Liver (tissue), 9 donors: Measurements from ENCODE around the gene FN3K. TPM values are rescaled to one million over a fixed set of nuclear protein-coding genes. Genes with fewer than 3 reads are reported as not detected.

ENCODE experiments used
- DNase-seq: peaks from one replicate; pipeline ENCODE4 v3.0.0-alpha.2; 2017; ENCODE audit warnings: low spot score
- H3K27ac ChIP-seq, 2 donors: one replicate each; pipeline ENCODE4 v1.7.0; 2013; ENCODE audit warnings: inconsistent platforms in 2 of 2, low read length in 2 of 2, control low read depth in 1 of 2, low read depth in 1 of 2, mild to moderate bottlenecking in 1 of 2
- H3K27me3 ChIP-seq, 4 donors: one replicate each; pipeline versions ENCODE4 v1.6.1 to v1.7.0; 2013; ENCODE audit warnings: low read length in 3 of 4, inconsistent platforms in 1 of 4, mild to moderate bottlenecking in 1 of 4, moderate library complexity in 1 of 4; ENCODE audit not compliant: control insufficient read depth in 4 of 4, insufficient read depth in 4 of 4
- H3K36me3 ChIP-seq, 4 donors: one replicate each; pipeline versions ENCODE4 v1.6.1 to v1.7.0; 2013; ENCODE audit warnings: low read length in 3 of 4, mild to moderate bottlenecking in 3 of 4, low read depth in 1 of 4, moderate library complexity in 1 of 4; ENCODE audit not compliant: control insufficient read depth in 4 of 4, insufficient read depth in 3 of 4
- H3K4me1 ChIP-seq, 4 donors: one replicate each; pipeline versions ENCODE4 v1.6.1 to v1.7.0; 2013; ENCODE audit warnings: low read length in 3 of 4, mild to moderate bottlenecking in 3 of 4, moderate library complexity in 1 of 4; ENCODE audit not compliant: control insufficient read depth in 4 of 4, insufficient read depth in 4 of 4
- H3K4me3 ChIP-seq, 3 donors: one replicate each; pipeline versions ENCODE4 v1.6.1 to v1.7.0; 2013; ENCODE audit warnings: low read length in 3 of 3, control low read depth in 1 of 3, low read depth in 1 of 3, mild to moderate bottlenecking in 1 of 3
- H3K9ac ChIP-seq, 2 donors: one replicate each; pipeline ENCODE4 v1.7.0; 2013; ENCODE audit warnings: low read length in 2 of 2, mild to moderate bottlenecking in 2 of 2, moderate library complexity in 2 of 2, control low read depth in 1 of 2, low read depth in 1 of 2
- H3K9me3 ChIP-seq, 4 donors: one replicate each; pipeline versions ENCODE4 v1.6.1 to v1.7.0; 2013; ENCODE audit warnings: low read length in 3 of 4; ENCODE audit not compliant: control insufficient read depth in 4 of 4
- EGR1 ChIP-seq, 2 donors: IDR thresholded peaks; 2 replicates each; pipeline ENCODE4 v1.6.1; 2016 to 2018; ENCODE audit warnings: antibody characterized with exemption in 2 of 2, low read depth in 2 of 2
- FOXA2 ChIP-seq: IDR thresholded peaks from 2 replicates; pipeline ENCODE4 v1.6.1; 2016; ENCODE audit warnings: antibody characterized with exemption
- GABPA ChIP-seq, 2 donors: IDR thresholded peaks in 1 of 2; conservative IDR thresholded peaks in 1 of 2; 2 replicates each; pipeline ENCODE4 v1.6.1; 2016; ENCODE audit warnings: antibody characterized with exemption in 2 of 2, mild to moderate bottlenecking in 1 of 2, moderate library complexity in 1 of 2
- HNF4A ChIP-seq, 2 donors: conservative IDR thresholded peaks; 2 replicates each; pipeline ENCODE4 v1.6.1; 2016; ENCODE audit warnings: antibody characterized with exemption in 2 of 2, mild to moderate bottlenecking in 2 of 2
- JUND ChIP-seq, 2 donors: IDR thresholded peaks; 2 replicates each; pipeline ENCODE4 v1.6.1; 2016; ENCODE audit warnings: antibody characterized with exemption in 2 of 2
- NR2F2 ChIP-seq: IDR thresholded peaks from 2 replicates; pipeline ENCODE4 v1.6.1; 2016; ENCODE audit warnings: antibody characterized with exemption
- RAD21 ChIP-seq, 2 donors: IDR thresholded peaks; 2 replicates each; pipeline ENCODE4 v1.6.1; 2016; ENCODE audit warnings: antibody characterized with exemption in 2 of 2, mild to moderate bottlenecking in 2 of 2
- RXRA ChIP-seq, 2 donors: IDR thresholded peaks; 2 replicates each; pipeline ENCODE4 v1.6.1; 2017 to 2018; ENCODE audit warnings: antibody characterized with exemption in 2 of 2, mild to moderate bottlenecking in 1 of 2
- SP1 ChIP-seq: IDR thresholded peaks from 2 replicates; pipeline ENCODE4 v1.6.1; 2018; ENCODE audit warnings: antibody characterized with exemption, mild to moderate bottlenecking
- TAF1 ChIP-seq: conservative IDR thresholded peaks from 2 replicates; pipeline ENCODE4 v1.6.1; 2016; ENCODE audit warnings: antibody characterized with exemption, mild to moderate bottlenecking
- YY1 ChIP-seq: IDR thresholded peaks from 2 replicates; pipeline ENCODE4 v1.6.1; 2016; ENCODE audit warnings: antibody characterized with exemption, mild to moderate bottlenecking
- WGBS: extraction: QIAGEN DNeasy Blood & Tissue Kit; methylation state at CpG from one replicate; pipeline ENCODE4 v1.1.7; 2013; 5-methylcytosine and 5-hydroxymethylcytosine counted together
- polyA plus RNA-seq, 2 donors: library from polyadenylated mRNA; stranded (reverse) in 1 of 2; unstranded in 1 of 2; fragments of 200-250 nt in 1 of 2; fragments of >200 nt in 1 of 2; fragmentation: Nextera tagmentation in 1 of 2; extraction: Ambion mirVana in 1 of 2; gene quantifications; one replicate each; pipeline versions ENCODE4 v1.2.1 to v1.2.3, GENCODE V29; 2013 to 2015
- total RNA-seq, 2 donors: library from RNA; depleted of rRNA; stranded (reverse); fragments of >200 nt; gene quantifications; one replicate each; pipeline ENCODE4 v1.2.3, GENCODE V29; 2014
- TF ChIP-seq, protein P1 (sequence below): IDR thresholded peaks from 2 replicates; pipeline ENCODE4 v1.6.1; 2016; ENCODE audit warnings: antibody characterized with exemption
- TF ChIP-seq, protein P2 (sequence below): fragments of 150-350 bp; IDR thresholded peaks from 2 replicates; pipeline ENCODE4 v1.5.1; 2017; ENCODE audit warnings: improper control_type of control experiment, low read depth, low read length; ENCODE audit not compliant: missing input control
- donor health status: healthy.
- donor health status: healthy.
- donor health status: healthy.
- donor health status: healthy.
- donor health status: healthy.

FN3K gene
- total and polyA plus RNA-seq, 4 donors: 18.4 to 28.7 (median 22.9) TPM

DNA sequence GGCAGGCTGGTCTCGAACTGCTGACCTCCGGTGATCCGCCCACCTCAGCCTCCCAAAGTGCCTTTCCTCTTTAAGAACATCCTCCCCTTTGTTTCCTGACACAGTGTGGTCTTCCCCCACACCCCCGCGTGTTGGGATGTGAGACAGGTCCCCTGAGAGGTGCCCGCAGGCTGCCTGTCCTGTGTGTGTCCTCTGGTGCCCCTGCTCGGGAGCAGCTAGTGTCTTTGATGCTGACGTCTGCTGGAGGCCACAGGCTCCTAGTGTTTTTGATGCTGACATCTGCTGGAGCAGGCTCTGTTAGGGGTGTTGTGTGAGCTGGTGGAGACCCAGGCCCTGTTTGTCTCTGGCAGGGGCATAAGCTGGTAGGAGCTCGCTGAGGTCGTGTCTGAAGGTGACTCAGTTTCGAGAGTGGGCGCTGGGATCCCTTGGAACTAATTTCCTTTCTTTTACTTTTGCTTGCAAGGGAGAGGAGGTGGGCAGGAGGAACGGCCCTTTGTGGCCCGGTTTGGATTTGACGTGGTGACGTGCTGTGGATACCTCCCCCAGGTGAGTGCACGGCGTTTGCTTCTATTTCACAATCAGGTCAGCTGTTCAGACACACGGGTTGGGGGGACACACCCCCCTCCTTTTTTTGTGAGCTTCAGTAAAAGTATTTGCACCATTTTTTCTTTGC lies 12.9 kb upstream of the FN3K start:
- peaks cover 0 to 21% (median 10%) of the 10 kb centered on the region in 4 donors for H3K4me1 ChIP-seq
- no peak for DNase-seq
- no peaks in the 10 kb centered on the region for H3K27me3 ChIP-seq
- no peak overlapping the region for H3K27ac ChIP-seq
- peaks cover 9 to 37% (median 18%) of the 10 kb centered on the region in 4 donors for H3K36me3 ChIP-seq
- no peaks in the 10 kb centered on the region for H3K9me3 ChIP-seq
- no peak overlapping the region for H3K4me3 ChIP-seq
- no peak overlapping the region for H3K9ac ChIP-seq
- WGBS: 81% methylated on average over 19 of the region's 19 CpGs
- no peak for TF ChIP-seq RXRA (IDR thresholded peaks at IDR 0.05)
- TF ChIP-seq JUND (IDR thresholded peaks at IDR 0.05): no peak
- TF ChIP-seq GABPA (IDR thresholded peaks at IDR 0.05 in 1 of 2, conservative IDR thresholded peaks at IDR 0.05 in 1 of 2): no peak

DNA sequence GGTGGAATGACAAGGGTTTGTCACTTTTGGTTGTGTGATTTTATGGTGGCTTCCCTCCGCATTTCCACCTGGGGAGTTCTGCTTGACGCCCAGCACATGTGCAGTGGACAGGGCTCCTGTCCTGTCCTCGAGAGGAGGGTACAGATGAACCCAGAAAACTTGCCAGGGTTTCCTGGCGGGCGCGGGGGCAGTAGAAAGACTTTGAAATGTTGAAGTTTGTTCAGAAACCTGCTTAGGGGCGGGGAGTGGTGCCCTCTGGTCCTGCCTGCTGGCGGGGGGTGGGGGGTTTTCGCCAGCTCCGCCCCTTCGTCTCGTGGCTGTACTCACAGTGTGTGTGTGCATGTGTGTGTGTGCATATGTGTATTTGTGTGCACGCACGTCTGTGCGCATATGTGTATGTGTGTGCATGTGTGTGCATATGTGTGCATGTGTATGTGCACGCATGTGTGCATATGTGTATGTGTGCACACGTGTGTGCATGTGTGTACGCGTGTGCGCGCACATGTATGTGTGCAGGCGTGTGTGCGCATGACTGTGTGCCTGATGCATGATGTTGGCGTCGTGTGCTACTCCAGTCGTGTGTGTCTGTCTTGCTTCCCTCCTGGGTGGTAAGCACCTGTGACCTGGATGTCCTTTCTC lies 12.1 kb upstream of the FN3K start:
- H3K27ac ChIP-seq: no peak overlapping the region
- no peaks in the 10 kb centered on the region for H3K27me3 ChIP-seq
- H3K9ac ChIP-seq: no peak overlapping the region
- 89% methylated on average over 26 of the region's 26 CpGs for WGBS
- peaks cover 9 to 40% (median 19%) of the 10 kb centered on the region in 4 donors for H3K36me3 ChIP-seq
- H3K4me3 ChIP-seq: no peak overlapping the region
- DNase-seq: no peak
- no peak for TF ChIP-seq EGR1 (IDR thresholded peaks at IDR 0.05; ENCODE audit: low read depth in 2 of 2)
- no peak for TF ChIP-seq FOXA2
- no peak for TF ChIP-seq HNF4A (conservative IDR thresholded peaks at IDR 0.05)
- TF ChIP-seq NR2F2: no peak
- no peak for TF ChIP-seq GABPA (IDR thresholded peaks at IDR 0.05 in 1 of 2, conservative IDR thresholded peaks at IDR 0.05 in 1 of 2)
- no peak for TF ChIP-seq TAF1
- TF ChIP-seq, protein P1, sequence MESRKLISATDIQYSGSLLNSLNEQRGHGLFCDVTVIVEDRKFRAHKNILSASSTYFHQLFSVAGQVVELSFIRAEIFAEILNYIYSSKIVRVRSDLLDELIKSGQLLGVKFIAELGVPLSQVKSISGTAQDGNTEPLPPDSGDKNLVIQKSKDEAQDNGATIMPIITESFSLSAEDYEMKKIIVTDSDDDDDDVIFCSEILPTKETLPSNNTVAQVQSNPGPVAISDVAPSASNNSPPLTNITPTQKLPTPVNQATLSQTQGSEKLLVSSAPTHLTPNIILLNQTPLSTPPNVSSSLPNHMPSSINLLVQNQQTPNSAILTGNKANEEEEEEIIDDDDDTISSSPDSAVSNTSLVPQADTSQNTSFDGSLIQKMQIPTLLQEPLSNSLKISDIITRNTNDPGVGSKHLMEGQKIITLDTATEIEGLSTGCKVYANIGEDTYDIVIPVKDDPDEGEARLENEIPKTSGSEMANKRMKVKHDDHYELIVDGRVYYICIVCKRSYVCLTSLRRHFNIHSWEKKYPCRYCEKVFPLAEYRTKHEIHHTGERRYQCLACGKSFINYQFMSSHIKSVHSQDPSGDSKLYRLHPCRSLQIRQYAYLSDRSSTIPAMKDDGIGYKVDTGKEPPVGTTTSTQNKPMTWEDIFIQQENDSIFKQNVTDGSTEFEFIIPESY: no peak
- TF ChIP-seq RXRA (IDR thresholded peaks at IDR 0.05): no peak
- TF ChIP-seq RAD21 (IDR thresholded peaks at IDR 0.05): no peak
- TF ChIP-seq JUND (IDR thresholded peaks at IDR 0.05): no peak
- H3K9me3 ChIP-seq: no peaks in the 10 kb centered on the region
- H3K4me1 ChIP-seq: peaks cover 0 to 13% (median 2%) of the 10 kb centered on the region in 4 donors

DNA sequence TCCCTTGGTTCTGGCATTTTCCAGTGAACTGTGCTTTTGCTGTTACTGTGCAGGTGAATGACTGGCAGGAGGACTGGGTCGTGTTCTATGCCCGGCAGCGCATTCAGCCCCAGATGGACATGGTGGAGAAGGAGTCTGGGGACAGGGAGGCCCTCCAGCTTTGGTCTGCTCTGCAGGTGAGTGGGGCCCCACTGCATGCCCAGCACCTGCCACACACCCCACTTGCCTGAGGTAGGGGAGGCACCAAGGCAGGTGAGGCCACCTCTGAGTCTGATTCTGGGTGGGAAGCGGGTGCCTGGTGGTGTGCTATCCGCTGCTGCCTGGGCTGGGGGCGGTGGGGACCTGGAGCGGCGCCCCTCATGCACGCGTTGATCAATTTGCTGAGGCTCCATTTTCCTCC lies 9.0 kb upstream of the FN3K start:
- Histone ChIP-seq H3K4me1 (peaks cover 0 to 11% (median 2%) of the 10 kb centered on the region in 4 donors), H3K9ac (no peak overlapping the region), H3K27ac (no peak overlapping the region), H3K9me3 (no peaks in the 10 kb centered on the region), H3K36me3 (peaks cover 2 to 24% (median 18%) of the 10 kb centered on the region in 4 donors), H3K4me3 (no peak overlapping the region), H3K27me3 (no peaks in the 10 kb centered on the region)
- DNase-seq: no peak
- TF ChIP-seq YY1 (no peak), NR2F2 (no peak), SP1 (no peak)
- TF ChIP-seq, protein P2, sequence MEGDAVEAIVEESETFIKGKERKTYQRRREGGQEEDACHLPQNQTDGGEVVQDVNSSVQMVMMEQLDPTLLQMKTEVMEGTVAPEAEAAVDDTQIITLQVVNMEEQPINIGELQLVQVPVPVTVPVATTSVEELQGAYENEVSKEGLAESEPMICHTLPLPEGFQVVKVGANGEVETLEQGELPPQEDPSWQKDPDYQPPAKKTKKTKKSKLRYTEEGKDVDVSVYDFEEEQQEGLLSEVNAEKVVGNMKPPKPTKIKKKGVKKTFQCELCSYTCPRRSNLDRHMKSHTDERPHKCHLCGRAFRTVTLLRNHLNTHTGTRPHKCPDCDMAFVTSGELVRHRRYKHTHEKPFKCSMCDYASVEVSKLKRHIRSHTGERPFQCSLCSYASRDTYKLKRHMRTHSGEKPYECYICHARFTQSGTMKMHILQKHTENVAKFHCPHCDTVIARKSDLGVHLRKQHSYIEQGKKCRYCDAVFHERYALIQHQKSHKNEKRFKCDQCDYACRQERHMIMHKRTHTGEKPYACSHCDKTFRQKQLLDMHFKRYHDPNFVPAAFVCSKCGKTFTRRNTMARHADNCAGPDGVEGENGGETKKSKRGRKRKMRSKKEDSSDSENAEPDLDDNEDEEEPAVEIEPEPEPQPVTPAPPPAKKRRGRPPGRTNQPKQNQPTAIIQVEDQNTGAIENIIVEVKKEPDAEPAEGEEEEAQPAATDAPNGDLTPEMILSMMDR: no peak
- TF ChIP-seq, protein P1: no peak
- 97% methylated on average over 10 of the region's 10 CpGs for WGBS
